ENCODE measurements around the gene TAS2R31. TPM values are rescaled to one million over a fixed set of nuclear protein-coding genes. Genes with fewer than 3 reads are reported as not detected.

The TAS2R31 gene
- total RNA-seq, 1 experiment from 2014 or later, result 3.5 TPM

DNA sequence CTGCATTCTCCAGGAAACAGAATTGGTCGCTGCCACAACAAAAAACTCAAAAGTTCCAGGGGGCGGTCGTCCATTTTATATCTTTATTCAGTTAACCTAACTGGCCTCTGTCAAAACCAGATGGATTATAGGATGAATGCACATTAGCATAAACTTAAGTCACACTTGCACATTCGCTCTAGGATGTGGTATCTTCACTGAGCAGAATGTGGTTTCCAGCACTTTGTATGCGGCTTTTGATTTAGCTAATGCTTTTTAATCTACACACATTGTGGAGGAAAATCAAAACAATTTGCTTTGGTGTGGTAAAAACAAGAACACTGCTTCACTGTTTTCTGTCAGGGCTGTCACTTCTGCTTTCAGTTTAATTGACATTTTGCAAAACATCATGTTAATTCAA is 49.0 kb downstream of the TAS2R31 start:
- Histone ChIP-seq H3F3A (ENCODE audit: insufficient read depth, low read depth) (no peaks in the 10 kb centered on the region), H3K27me3 (ENCODE audit: insufficient read depth, low read depth) (no peaks in the 10 kb centered on the region), H3K79me2 (ENCODE audit: low read depth) (no peaks in the 10 kb centered on the region), H3K9me2 (ENCODE audit: insufficient read depth) (no peaks in the 10 kb centered on the region), H3K9me3 (ENCODE audit: insufficient read depth, low read depth) (no peaks in the 10 kb centered on the region), H3K4me3 (no peak overlapping the region), H2AFZ (no peak overlapping the region), H3K4me1 (replicated peaks; ENCODE audit: insufficient read depth) (no peaks in the 10 kb centered on the region), H3K36me3 (ENCODE audit: low read depth) (no peaks in the 10 kb centered on the region), H3K4me2 (no peak overlapping the region), H3K27ac (no peak overlapping the region), H4K20me1 (ENCODE audit: insufficient read depth) (no peaks in the 10 kb centered on the region)
- no TSS peak for BruUV-seq (replicated peaks)
- CTCF ChIA-PET, result no interaction called here
- TF ChIP-seq EZH2 (IDR thresholded peaks at IDR 0.05; ENCODE audit: low read depth), result no peak
- TF ChIP-seq, protein P1, sequence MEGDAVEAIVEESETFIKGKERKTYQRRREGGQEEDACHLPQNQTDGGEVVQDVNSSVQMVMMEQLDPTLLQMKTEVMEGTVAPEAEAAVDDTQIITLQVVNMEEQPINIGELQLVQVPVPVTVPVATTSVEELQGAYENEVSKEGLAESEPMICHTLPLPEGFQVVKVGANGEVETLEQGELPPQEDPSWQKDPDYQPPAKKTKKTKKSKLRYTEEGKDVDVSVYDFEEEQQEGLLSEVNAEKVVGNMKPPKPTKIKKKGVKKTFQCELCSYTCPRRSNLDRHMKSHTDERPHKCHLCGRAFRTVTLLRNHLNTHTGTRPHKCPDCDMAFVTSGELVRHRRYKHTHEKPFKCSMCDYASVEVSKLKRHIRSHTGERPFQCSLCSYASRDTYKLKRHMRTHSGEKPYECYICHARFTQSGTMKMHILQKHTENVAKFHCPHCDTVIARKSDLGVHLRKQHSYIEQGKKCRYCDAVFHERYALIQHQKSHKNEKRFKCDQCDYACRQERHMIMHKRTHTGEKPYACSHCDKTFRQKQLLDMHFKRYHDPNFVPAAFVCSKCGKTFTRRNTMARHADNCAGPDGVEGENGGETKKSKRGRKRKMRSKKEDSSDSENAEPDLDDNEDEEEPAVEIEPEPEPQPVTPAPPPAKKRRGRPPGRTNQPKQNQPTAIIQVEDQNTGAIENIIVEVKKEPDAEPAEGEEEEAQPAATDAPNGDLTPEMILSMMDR (conservative IDR thresholded peaks at IDR 0.05), result no peak
- POLR2A ChIA-PET (ENCODE audit: unreplicated experiment), result no interaction called here
- intact Hi-C loops (cut with micrococcal nuclease; ENCODE audit: unreplicated experiment), result no loop called here
- no peak for DNase-seq

Other genes with a start within 250 kb of the TAS2R31 start
- not detected in 2 replicates for gene TAS2R7, start 228.8 kb downstream of the TAS2R31 start, total RNA-seq (2021)
- not detected in 2 replicates for gene TAS2R8, start 224.1 kb downstream of the TAS2R31 start, total RNA-seq (2021)
- gene TAS2R9, start 221.2 kb downstream of the TAS2R31 start, total RNA-seq (2021), result not detected in 2 replicates
- gene TAS2R10, start 205.0 kb downstream of the TAS2R31 start, total RNA-seq (2021), result 1.4 and 2.2 TPM in 2 replicates
- gene PRR4, start 181.9 kb downstream of the TAS2R31 start, total RNA-seq (2021), result 5.1 and 7.1 TPM in 2 replicates
- gene PRH1, start 147.2 kb downstream of the TAS2R31 start, total RNA-seq (2021), result 14.4 and 17.2 TPM in 2 replicates
- gene TAS2R13, start 121.8 kb downstream of the TAS2R31 start, total RNA-seq (2021), result 1.9 and 2.6 TPM in 2 replicates
- not detected in 2 replicates for gene PRH2, start 102.2 kb downstream of the TAS2R31 start, total RNA-seq (2021)
- 1.8 and 3.3 TPM in 2 replicates for gene TAS2R14, start 92.1 kb downstream of the TAS2R31 start, total RNA-seq (2021)
- 1.6 and 2.3 TPM in 2 replicates for gene TAS2R50, start 44.5 kb downstream of the TAS2R31 start, total RNA-seq (2021)
- gene TAS2R20, start 33.1 kb downstream of the TAS2R31 start, total RNA-seq (2021), result 1.8 and 2.6 TPM in 2 replicates
- 3.3 TPM in 2 replicates for gene TAS2R19, start 8.8 kb downstream of the TAS2R31 start, total RNA-seq (2021)
- 1.2 and 1.5 TPM in 2 replicates for gene TAS2R46, start 30.9 kb upstream of the TAS2R31 start, total RNA-seq (2021)
- 1.1 and 1.5 TPM in 2 replicates for gene TAS2R43, start 60.9 kb upstream of the TAS2R31 start, total RNA-seq (2021)
- 2.9 and 3.1 TPM in 2 replicates for gene TAS2R30, start 103.2 kb upstream of the TAS2R31 start, total RNA-seq (2021)
- 7.9 and 10.8 TPM in 2 replicates for gene SMIM10L1, start 139.8 kb upstream of the TAS2R31 start, total RNA-seq (2021)
- gene TAS2R42, start 155.5 kb upstream of the TAS2R31 start, total RNA-seq (2021), result not detected in 2 replicates
- not detected in 2 replicates for gene PRB3, start 238.3 kb upstream of the TAS2R31 start, total RNA-seq (2021)

Measured in PC-9 (cell line).